T-cell (primary cell): Measurements from ENCODE around the gene LGALS9B. TPM values are rescaled to one million over a fixed set of nuclear protein-coding genes. Genes with fewer than 3 reads are reported as not detected.
A peak's percentile ranks its signal among the peaks of the same experiment; 100 is the strongest.
"Not testable (repeated sequence)": the region's sequence is repeated elsewhere in the genome, so short reads cannot be mapped to it uniquely, and the experiment has no call there.

Experiments used
- ATAC-seq, 4 experiments: fragments of 200-7000 bp in 3 of 4; fragments of 150-1000 bp in 1 of 4; cut with Tn5 transposase; replicated peaks in 1 of 4; 1 replicate in 3 of 4; 2 replicates in 1 of 4; pipeline ENCODE4 v1.10.0; 2021; ENCODE audit warnings: moderate library complexity in 3 of 4, mild to moderate bottlenecking in 2 of 4, moderate number of reproducible peaks in 1 of 4
- CTCF ChIA-PET, 2 donors: fragments of 300-600 bp; sonication (Branson Sonifier 250); formaldehyde crosslinking; loops; one replicate each; lab custom pipeline; 2022; ENCODE audit warnings: antibody characterized with exemption in 2 of 2; lab: Charles Lee
- POLR2A ChIA-PET, 2 donors: fragments of 300-600 bp; sonication (Branson Sonifier 250); formaldehyde crosslinking; loops; one replicate each; lab custom pipeline; 2022; ENCODE audit warnings: antibody characterized with exemption in 2 of 2; lab: Charles Lee
- DNase-seq, 35 experiments: peaks; one replicate each; pipeline versions ENCODE4 v3.0.0 to v3.0.0-alpha.2; 2013 to 2023
- H3K27ac ChIP-seq: one replicate; pipeline ENCODE4 v1.5.1; 2013; ENCODE audit warnings: low read length
- H3K27me3 ChIP-seq, 2 experiments: replicated peaks in 1 of 2; 1 replicate in 1 of 2; 2 replicates in 1 of 2; pipeline versions ENCODE4 v1.6.1 to v1.7.0; 2013; ENCODE audit warnings: low read length in 1 of 2, mixed read lengths in 1 of 2; ENCODE audit not compliant: control insufficient read depth in 2 of 2, insufficient read depth in 2 of 2; ENCODE audit errors: extremely low read depth in 1 of 2
- H3K36me3 ChIP-seq, 2 donors: 1 replicate in 1 of 2; 2 replicates in 1 of 2; pipeline versions ENCODE4 v1.6.1 to v1.7.0; 2013; ENCODE audit warnings: low read length in 1 of 2; ENCODE audit not compliant: control insufficient read depth in 2 of 2, insufficient read depth in 1 of 2; ENCODE audit errors: extremely low read depth in 1 of 2
- H3K4me1 ChIP-seq, 2 experiments: 1 replicate in 1 of 2; 2 replicates in 1 of 2; pipeline versions ENCODE4 v1.6.1 to v1.7.0; 2013; ENCODE audit warnings: low read length in 2 of 2, mixed read lengths in 1 of 2; ENCODE audit not compliant: insufficient read depth in 2 of 2, control insufficient read depth in 1 of 2; ENCODE audit errors: extremely low read depth in 1 of 2
- H3K4me3 ChIP-seq, 2 donors: 1 replicate in 1 of 2; 2 replicates in 1 of 2; pipeline versions ENCODE4 v1.5.1 to v1.7.0; 2013; ENCODE audit warnings: mild to moderate bottlenecking in 2 of 2, low read length in 1 of 2, moderate library complexity in 1 of 2; ENCODE audit not compliant: control insufficient read depth in 1 of 2; ENCODE audit errors: extremely low read depth in 1 of 2
- H3K9me3 ChIP-seq: 2 replicates; pipeline ENCODE4 v1.7.0; 2013
- H3K27ac Mint-ChIP-seq, 2 donors: one replicate each; pipeline ENCODE4 v1.8.0; 2020 to 2021; ENCODE audit warnings: mild to moderate bottlenecking in 2 of 2, mixed read lengths in 2 of 2
- H3K27me3 Mint-ChIP-seq, 2 donors: one replicate each; pipeline ENCODE4 v1.8.0; 2021 to 2022; ENCODE audit warnings: mixed read lengths in 2 of 2
- H3K36me3 Mint-ChIP-seq: one replicate; pipeline ENCODE4 v1.8.0; 2021; ENCODE audit warnings: mixed read lengths
- H3K4me1 Mint-ChIP-seq, 3 donors: one replicate each; pipeline ENCODE4 v1.8.0; 2020 to 2022; ENCODE audit warnings: mixed read lengths in 3 of 3, mild to moderate bottlenecking in 1 of 3
- H3K4me3 Mint-ChIP-seq, 3 donors: one replicate each; pipeline ENCODE4 v1.8.0; 2020 to 2022; ENCODE audit warnings: mild to moderate bottlenecking in 3 of 3, mixed read lengths in 3 of 3, moderate library complexity in 3 of 3
- H3K9me3 Mint-ChIP-seq, 3 donors: one replicate each; pipeline ENCODE4 v1.8.0; 2020 to 2022; ENCODE audit warnings: mixed read lengths in 3 of 3
- WGBS: methylation state at CpG from one replicate; pipeline ENCODE4 v1.1.5; 2013; ENCODE audit warnings: missing lambda C conversion rate; ENCODE audit not compliant: insufficient coverage; 5-methylcytosine and 5-hydroxymethylcytosine counted together
- total RNA-seq, 35 experiments: library from RNA in 6 of 35; stranded (reverse) in 6 of 35; fragments of 120-200 nt in 1 of 35; gene quantifications; one replicate each; pipeline versions ENCODE4 v1.2.1 to v1.2.4 and lab custom pipeline; 2013 to 2026

The LGALS9B gene
- total RNA-seq, 5 donors from 2014 or later (not counting 1 experiment from before 2014, with no cell fraction given), result 0.30 to 0.60 (median 0.35) TPM; not detected in 2

GRCh38 chr17:20457848-20458381 is 9.4 kb downstream of the LGALS9B start:
- CTCF ChIA-PET, DNase-seq: not testable (repeated sequence)

GRCh38 chr17:20455106-20455505 is 12.2 kb downstream of the LGALS9B start:
- CTCF ChIA-PET, result not testable (repeated sequence)
- no CpG with 5 or more reads among the region's 10 CpGs for WGBS

More at GRCh38 chr17:20457848-20458381, 9.4 kb downstream of the LGALS9B start:
- H3K27me3 ChIP-seq, H3K4me3 Mint-ChIP-seq, H3K27me3 Mint-ChIP-seq, H3K4me1 ChIP-seq, ATAC-seq, H3K4me3 ChIP-seq, H3K27ac Mint-ChIP-seq, H3K9me3 Mint-ChIP-seq, H3K9me3 ChIP-seq, POLR2A ChIA-PET, H3K4me1 Mint-ChIP-seq, H3K27ac ChIP-seq, H3K36me3 ChIP-seq, H3K36me3 Mint-ChIP-seq: not testable (repeated sequence)
- no CpG with 5 or more reads among the region's 10 CpGs for WGBS

GRCh38 chr17:20453820-20454434 is 13.4 kb downstream of the LGALS9B start:
- POLR2A ChIA-PET, H3K27me3 Mint-ChIP-seq, H3K4me1 ChIP-seq, CTCF ChIA-PET, ATAC-seq, H3K27me3 ChIP-seq, H3K36me3 Mint-ChIP-seq, H3K27ac Mint-ChIP-seq, H3K9me3 ChIP-seq, DNase-seq, H3K9me3 Mint-ChIP-seq, H3K4me3 ChIP-seq, H3K27ac ChIP-seq, H3K36me3 ChIP-seq, H3K4me1 Mint-ChIP-seq, H3K4me3 Mint-ChIP-seq: not testable (repeated sequence)
- no CpG with 5 or more reads among the region's 11 CpGs for WGBS

More at GRCh38 chr17:20455106-20455505, 12.2 kb downstream of the LGALS9B start:
- H3K4me3 Mint-ChIP-seq, ATAC-seq, H3K9me3 Mint-ChIP-seq, H3K4me3 ChIP-seq, H3K4me1 Mint-ChIP-seq, H3K4me1 ChIP-seq, H3K27me3 ChIP-seq, H3K36me3 Mint-ChIP-seq, H3K9me3 ChIP-seq, H3K36me3 ChIP-seq, H3K27ac ChIP-seq, POLR2A ChIA-PET, H3K27ac Mint-ChIP-seq, DNase-seq, H3K27me3 Mint-ChIP-seq: not testable (repeated sequence)

DNA sequence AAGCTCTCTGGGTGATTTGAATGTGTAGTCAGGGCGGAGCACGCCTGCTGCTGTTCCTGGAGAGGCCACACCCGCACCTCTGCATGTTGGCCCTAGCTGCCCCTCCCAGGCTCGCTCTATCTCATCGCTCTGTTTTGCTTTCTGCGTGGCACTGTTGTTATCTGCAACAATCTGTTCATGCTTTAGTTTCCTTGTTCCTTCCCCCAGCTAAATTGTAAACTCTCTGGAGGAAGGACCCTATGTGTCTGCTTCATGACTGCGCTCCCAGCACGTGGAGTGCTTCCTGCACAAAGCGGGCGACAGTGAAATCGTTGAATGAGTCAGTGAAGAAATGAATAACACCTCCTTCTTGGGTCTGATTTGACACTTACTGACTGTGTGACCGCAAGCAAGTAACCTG is 16.5 kb downstream of the LGALS9B start:
- H3K4me3 ChIP-seq, H3K9me3 ChIP-seq, POLR2A ChIA-PET, H3K4me3 Mint-ChIP-seq, H3K27me3 Mint-ChIP-seq, H3K27ac Mint-ChIP-seq, H3K36me3 Mint-ChIP-seq, H3K27ac ChIP-seq, CTCF ChIA-PET, H3K9me3 Mint-ChIP-seq, H3K27me3 ChIP-seq, H3K4me1 Mint-ChIP-seq, H3K36me3 ChIP-seq, H3K4me1 ChIP-seq: not testable (repeated sequence)
- ATAC-seq, result peak in 1 of 4 experiments; percentile 43
- peak in 2 of 35 experiments; percentile 5 to 11 for DNase-seq
- WGBS, result no CpG with 5 or more reads among the region's 12 CpGs

DNA sequence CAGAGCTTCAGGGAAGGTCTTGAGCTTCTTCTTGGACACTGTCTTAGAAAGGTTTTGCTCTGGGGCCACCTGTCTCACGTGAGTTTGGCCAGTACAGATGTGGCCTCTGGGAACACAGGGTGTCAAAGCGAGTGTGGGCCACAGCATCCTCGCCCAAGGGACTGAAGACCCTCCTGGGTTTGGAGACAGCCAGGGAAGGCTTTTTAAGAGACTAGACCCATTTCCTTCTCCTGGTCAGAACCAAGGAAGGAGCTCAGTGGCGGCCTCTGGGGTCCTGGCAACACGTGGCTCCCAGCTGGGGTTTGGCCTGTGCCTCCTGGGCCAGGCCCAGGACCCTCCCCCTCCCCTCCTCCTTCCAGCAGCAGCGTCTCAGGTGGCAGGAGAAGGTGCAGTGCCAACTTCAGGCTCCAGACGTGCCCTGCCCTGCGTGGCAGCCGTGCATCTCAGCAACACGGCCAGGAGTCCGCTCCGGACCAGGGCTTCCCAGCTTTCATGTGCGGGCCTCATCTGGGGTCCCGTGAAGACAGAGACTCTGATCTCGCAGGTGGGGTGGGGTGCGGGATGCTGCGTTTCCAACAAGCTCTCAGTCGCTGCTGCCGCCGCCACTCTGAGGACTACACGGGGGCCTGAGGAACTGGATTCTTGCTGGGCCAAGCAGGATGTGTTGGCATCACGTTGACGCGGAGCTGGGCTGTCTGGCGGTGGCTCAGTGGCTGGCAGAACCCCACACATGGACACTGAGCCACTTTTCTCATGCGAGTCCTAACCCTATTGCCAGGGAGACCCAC is 19.6 kb downstream of the LGALS9B start:
- H3K36me3 Mint-ChIP-seq, H3K4me3 ChIP-seq, H3K27me3 ChIP-seq, H3K9me3 ChIP-seq, H3K4me1 ChIP-seq, H3K27ac Mint-ChIP-seq, DNase-seq, H3K36me3 ChIP-seq, H3K4me1 Mint-ChIP-seq, H3K9me3 Mint-ChIP-seq, H3K27ac ChIP-seq, H3K27me3 Mint-ChIP-seq, H3K4me3 Mint-ChIP-seq, ATAC-seq, POLR2A ChIA-PET: not testable (repeated sequence)
- 95% methylated on average over 12 of the region's 26 CpGs for WGBS
- CTCF ChIA-PET, result interaction anchor here in 1 of 2 donors (0.6 kb wide), 1 partner anchor 685 kb away, joined by 5 read pairs; no protein-coding TSS in a partner anchor

GRCh38 chr17:20446895-20447294 is 20.4 kb downstream of the LGALS9B start:
- H3K27me3 ChIP-seq, H3K9me3 ChIP-seq, H3K4me3 ChIP-seq, H3K4me1 Mint-ChIP-seq, H3K27me3 Mint-ChIP-seq, H3K4me1 ChIP-seq, H3K27ac Mint-ChIP-seq, H3K9me3 Mint-ChIP-seq, H3K4me3 Mint-ChIP-seq, H3K36me3 ChIP-seq, H3K36me3 Mint-ChIP-seq, DNase-seq, H3K27ac ChIP-seq, POLR2A ChIA-PET: not testable (repeated sequence)
- peak in 1 of 4 experiments; percentile 20 for ATAC-seq
- CTCF ChIA-PET, result interaction anchor here in 1 of 2 donors (0.6 kb wide), 1 partner anchor 686 kb away, joined by 5 read pairs; no protein-coding TSS in a partner anchor
- WGBS, result 70% methylated on average over 2 of the region's 6 CpGs
